Natural killer cell (primary cell): Measurements from ENCODE around the gene PGLYRP1. TPM values are rescaled to one million over a fixed set of nuclear protein-coding genes. Genes with fewer than 3 reads are reported as not detected.

Source experiments
- ATAC-seq, 3 donors: fragments of 150-1000 bp in 2 of 3; fragments of 200-7000 bp in 1 of 3; cut with Tn5 transposase; 1 replicate in 1 of 3; 2 replicates in 2 of 3; pipeline ENCODE4 v1.10.0; 2021; ENCODE audit warnings: mild to moderate bottlenecking in 2 of 3, moderate library complexity in 2 of 3
- DNase-seq, 2 donors: peaks; one replicate each; pipeline versions ENCODE4 v3.0.0 to v3.0.0-alpha.2; 2013 to 2021; ENCODE audit warnings: mixed read lengths in 1 of 2
- H3K27ac ChIP-seq: one replicate; pipeline ENCODE4 v1.5.1; 2013; ENCODE audit warnings: mild to moderate bottlenecking, low read length
- H3K27me3 ChIP-seq: one replicate; pipeline ENCODE4 v1.6.1; 2013; ENCODE audit warnings: low read length; ENCODE audit not compliant: control insufficient read depth, insufficient read depth
- H3K36me3 ChIP-seq: one replicate; pipeline ENCODE4 v1.6.1; 2013; ENCODE audit warnings: low read length; ENCODE audit not compliant: control insufficient read depth, insufficient read depth
- H3K4me1 ChIP-seq: one replicate; pipeline ENCODE4 v1.6.1; 2013; ENCODE audit warnings: low read length; ENCODE audit not compliant: control insufficient read depth, insufficient read depth
- H3K4me3 ChIP-seq: one replicate; pipeline ENCODE4 v1.5.1; 2013; ENCODE audit warnings: low read length
- H3K9me3 ChIP-seq: one replicate; pipeline ENCODE4 v1.6.1; 2013; ENCODE audit warnings: low read length; ENCODE audit not compliant: control insufficient read depth, insufficient read depth
- H3K27ac Mint-ChIP-seq, 2 donors: one replicate each; pipeline ENCODE4 v1.8.0; 2022; ENCODE audit warnings: mild to moderate bottlenecking in 2 of 2, mixed read lengths in 2 of 2, moderate library complexity in 1 of 2
- H3K27me3 Mint-ChIP-seq, 2 donors: one replicate each; pipeline ENCODE4 v1.8.0; 2022; ENCODE audit warnings: low read depth in 2 of 2, mixed read lengths in 2 of 2
- H3K36me3 Mint-ChIP-seq: one replicate; pipeline ENCODE4 v1.8.0; 2022; ENCODE audit warnings: mixed read lengths
- H3K4me1 Mint-ChIP-seq, 2 donors: one replicate each; pipeline ENCODE4 v1.8.0; 2022; ENCODE audit warnings: mixed read lengths in 2 of 2
- H3K4me3 Mint-ChIP-seq: one replicate; pipeline ENCODE4 v1.8.0; 2022; ENCODE audit warnings: mild to moderate bottlenecking, moderate library complexity, mixed read lengths
- H3K9me3 Mint-ChIP-seq, 2 donors: one replicate each; pipeline ENCODE4 v1.8.0; 2022; ENCODE audit warnings: mixed read lengths in 2 of 2
- WGBS: methylation state at CpG from one replicate; pipeline ENCODE4 v1.1.7; 2013; ENCODE audit warnings: missing lambda C conversion rate; ENCODE audit not compliant: insufficient coverage; 5-methylcytosine and 5-hydroxymethylcytosine counted together
- intact Hi-C: fragments of 100-400 bp; cut with micrococcal nuclease; formaldehyde crosslinking; loops from one replicate; pipeline ENCODE4 v1.14.2; 2022
- total RNA-seq, 4 donors: library from RNA; stranded (reverse); fragments of 120-200 nt in 1 of 4; gene quantifications; one replicate each; pipeline versions ENCODE4 v1.2.3 to v1.2.4, GENCODE V29; 2013 to 2022
- TF ChIP-seq, protein P1 (sequence below): fragments of 200-600 bp; IDR thresholded peaks from one replicate; pipeline ENCODE4 v1.8.0; 2022; ENCODE audit warnings: antibody characterized with exemption

The PGLYRP1 gene
- under 1 TPM in 1 of 3 donors, not detected in 2; 0.55 TPM for total RNA-seq
- not detected for total RNA-seq (2013)

- no peak within 1 kb of the TSS for H3K4me3 ChIP-seq
- intact Hi-C loops = no loop called here
- no peak within 1 kb of the TSS for H3K27ac Mint-ChIP-seq
These were observed at the start of gene PGLYRP1 for GRCh38 chr19:46022431-46023310. Gene PGLYRP1, minus strand, starts transcription at chr19:46023053. Its CDS starts 32 bp downstream, at chr19:46023021.

GRCh38 chr19:46069806-46070341, 47.0 kb upstream of the PGLYRP1 start:
- TF ChIP-seq, protein P1, sequence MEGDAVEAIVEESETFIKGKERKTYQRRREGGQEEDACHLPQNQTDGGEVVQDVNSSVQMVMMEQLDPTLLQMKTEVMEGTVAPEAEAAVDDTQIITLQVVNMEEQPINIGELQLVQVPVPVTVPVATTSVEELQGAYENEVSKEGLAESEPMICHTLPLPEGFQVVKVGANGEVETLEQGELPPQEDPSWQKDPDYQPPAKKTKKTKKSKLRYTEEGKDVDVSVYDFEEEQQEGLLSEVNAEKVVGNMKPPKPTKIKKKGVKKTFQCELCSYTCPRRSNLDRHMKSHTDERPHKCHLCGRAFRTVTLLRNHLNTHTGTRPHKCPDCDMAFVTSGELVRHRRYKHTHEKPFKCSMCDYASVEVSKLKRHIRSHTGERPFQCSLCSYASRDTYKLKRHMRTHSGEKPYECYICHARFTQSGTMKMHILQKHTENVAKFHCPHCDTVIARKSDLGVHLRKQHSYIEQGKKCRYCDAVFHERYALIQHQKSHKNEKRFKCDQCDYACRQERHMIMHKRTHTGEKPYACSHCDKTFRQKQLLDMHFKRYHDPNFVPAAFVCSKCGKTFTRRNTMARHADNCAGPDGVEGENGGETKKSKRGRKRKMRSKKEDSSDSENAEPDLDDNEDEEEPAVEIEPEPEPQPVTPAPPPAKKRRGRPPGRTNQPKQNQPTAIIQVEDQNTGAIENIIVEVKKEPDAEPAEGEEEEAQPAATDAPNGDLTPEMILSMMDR = no peak
- Histone ChIP-seq H3K9me3 (no peaks in the 10 kb centered on the region), H3K27ac (no peak overlapping the region), H3K27me3 (peaks cover 10% of the 10 kb centered on the region), H3K4me3 (no peak overlapping the region), H3K4me1 (no peaks in the 10 kb centered on the region), H3K36me3 (no peaks in the 10 kb centered on the region)
- Mint-ChIP-seq H3K9me3 (no peaks in the 10 kb centered on the region), H3K36me3 (no peaks in the 10 kb centered on the region), H3K4me3 (no peak overlapping the region), H3K4me1 (no peaks in the 10 kb centered on the region), H3K27me3 (peaks cover 40 to 92% of the 10 kb centered on the region in 2 donors), H3K27ac (no peak overlapping the region)
- ATAC-seq (no peak), DNase-seq (no peak)
- intact Hi-C loops = no loop called here
- 86% methylated on average over 6 of the region's 6 CpGs for WGBS

More at GRCh38 chr19:46022431-46023310, at the start of gene PGLYRP1:
- Mint-ChIP-seq H3K4me1 (peaks cover 0 to 11% of the 10 kb centered on the region in 2 donors), H3K27me3 (peaks cover 12 to 17% of the 10 kb centered on the region in 2 donors), H3K36me3 (no peaks in the 10 kb centered on the region), H3K9me3 (no peaks in the 10 kb centered on the region), H3K4me3 (no peak within 1 kb of the TSS)
- TF ChIP-seq, protein P1 = no peak
- ATAC-seq (no peak), DNase-seq (no peak)
- 34% methylated on average over 47 of the region's 47 CpGs for WGBS
- no peaks in the 10 kb centered on the region for H3K9me3 ChIP-seq
- H3K27ac ChIP-seq = no peak within 1 kb of the TSS
- H3K27me3 ChIP-seq = peaks cover 18% of the 10 kb centered on the region
- H3K4me1 ChIP-seq = no peaks in the 10 kb centered on the region
- no peaks in the 10 kb centered on the region for H3K36me3 ChIP-seq

- Histone ChIP-seq H3K27me3 (peaks cover 9% of the 10 kb centered on the region), H3K36me3 (no peaks in the 10 kb centered on the region), H3K27ac (no peak overlapping the region), H3K4me3 (no peak overlapping the region), H3K9me3 (no peaks in the 10 kb centered on the region), H3K4me1 (no peaks in the 10 kb centered on the region)
- WGBS = 54% methylated on average over 12 of the region's 12 CpGs
- Mint-ChIP-seq H3K27me3 (peaks cover 46 to 91% of the 10 kb centered on the region in 2 donors), H3K36me3 (no peaks in the 10 kb centered on the region), H3K27ac (no peak overlapping the region), H3K9me3 (no peaks in the 10 kb centered on the region), H3K4me3 (no peak overlapping the region), H3K4me1 (no peaks in the 10 kb centered on the region)
- ATAC-seq (no peak), DNase-seq (no peak)
- TF ChIP-seq, protein P1 = no peak
- intact Hi-C loops = no loop called here
These were observed 45.7 kb upstream of the PGLYRP1 start for GRCh38 chr19:46068345-46069258.
